GM19043 (cell line): ENCODE measurements around the gene EBI3.
A peak's percentile ranks its signal among the peaks of the same experiment; 100 is the strongest.
"Not testable (repeated sequence)": the region's sequence is repeated elsewhere in the genome, so short reads cannot be mapped to it uniquely, and the experiment has no call there.

Experiments
- ATAC-seq: cut with Tn5 transposase; IDR thresholded peaks from one replicate; pipeline ENCODE4 v1.9.1; 2021; ENCODE audit warnings: low read depth; ENCODE audit not compliant: unreplicated experiment

Gene EBI3

DNA sequence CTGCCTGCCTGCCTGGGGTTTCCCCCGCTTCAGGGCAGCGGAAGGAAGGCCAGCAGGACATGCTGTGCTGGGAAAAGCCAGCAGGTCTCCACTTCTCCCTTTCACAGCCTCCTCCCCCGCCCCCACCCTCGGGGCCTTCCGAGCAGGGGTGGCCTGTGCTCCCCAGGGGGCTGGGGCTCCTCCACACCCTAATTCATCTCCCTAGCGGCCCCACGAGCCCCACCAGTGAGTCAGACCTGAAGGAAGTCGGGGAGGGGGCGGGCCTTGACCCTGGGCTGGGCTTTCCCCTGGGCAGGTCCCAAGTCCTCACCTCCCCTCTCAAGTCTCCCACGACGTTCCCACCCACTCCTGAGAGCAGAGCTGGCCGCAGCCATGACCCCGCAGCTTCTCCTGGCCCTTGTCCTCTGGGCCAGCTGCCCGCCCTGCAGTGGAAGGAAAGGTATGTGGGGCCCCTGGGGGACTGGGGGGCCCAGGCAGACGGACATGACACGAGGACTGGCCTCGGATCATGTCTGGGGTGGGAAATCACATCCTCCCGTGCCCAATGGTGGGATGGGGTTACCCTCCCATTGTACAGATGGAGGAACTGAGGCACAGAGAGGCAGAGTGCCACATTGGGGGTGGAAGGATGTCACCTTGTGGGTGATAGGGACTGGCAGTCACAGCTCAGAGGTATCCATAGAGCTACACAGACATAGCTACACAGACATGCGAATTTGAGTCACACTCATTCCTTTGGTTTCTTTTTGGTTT, at the start of gene EBI3:
Gene EBI3, plus strand, starts transcription at position 345 of the 753 bp plus-strand sequence. Its CDS starts 28 bp downstream, at position 373.
- ATAC-seq, result peak; percentile 55

DNA sequence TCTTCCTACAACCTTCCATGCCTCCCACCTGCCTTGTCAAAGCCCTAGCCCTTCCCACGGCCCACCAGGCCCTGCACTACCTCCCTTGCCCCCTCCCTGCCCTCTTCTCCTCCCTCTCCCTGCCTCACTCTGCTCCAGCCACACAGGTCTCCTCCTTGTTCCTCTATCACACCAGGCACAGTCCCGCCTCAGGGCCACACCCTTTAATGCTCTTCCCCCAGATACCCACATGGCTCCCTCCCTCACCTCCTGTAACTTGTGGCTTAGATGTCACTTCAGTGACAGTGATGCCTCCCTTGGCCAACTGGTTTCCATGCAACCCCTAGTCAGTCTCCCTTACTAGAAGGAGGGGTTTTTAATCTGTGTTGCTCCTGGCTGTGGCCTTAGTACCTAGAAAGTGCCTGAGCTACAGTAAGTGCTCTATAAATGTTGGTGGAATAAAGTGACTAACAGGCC, 48.2 kb upstream of the EBI3 start:
- no peak for ATAC-seq

DNA sequence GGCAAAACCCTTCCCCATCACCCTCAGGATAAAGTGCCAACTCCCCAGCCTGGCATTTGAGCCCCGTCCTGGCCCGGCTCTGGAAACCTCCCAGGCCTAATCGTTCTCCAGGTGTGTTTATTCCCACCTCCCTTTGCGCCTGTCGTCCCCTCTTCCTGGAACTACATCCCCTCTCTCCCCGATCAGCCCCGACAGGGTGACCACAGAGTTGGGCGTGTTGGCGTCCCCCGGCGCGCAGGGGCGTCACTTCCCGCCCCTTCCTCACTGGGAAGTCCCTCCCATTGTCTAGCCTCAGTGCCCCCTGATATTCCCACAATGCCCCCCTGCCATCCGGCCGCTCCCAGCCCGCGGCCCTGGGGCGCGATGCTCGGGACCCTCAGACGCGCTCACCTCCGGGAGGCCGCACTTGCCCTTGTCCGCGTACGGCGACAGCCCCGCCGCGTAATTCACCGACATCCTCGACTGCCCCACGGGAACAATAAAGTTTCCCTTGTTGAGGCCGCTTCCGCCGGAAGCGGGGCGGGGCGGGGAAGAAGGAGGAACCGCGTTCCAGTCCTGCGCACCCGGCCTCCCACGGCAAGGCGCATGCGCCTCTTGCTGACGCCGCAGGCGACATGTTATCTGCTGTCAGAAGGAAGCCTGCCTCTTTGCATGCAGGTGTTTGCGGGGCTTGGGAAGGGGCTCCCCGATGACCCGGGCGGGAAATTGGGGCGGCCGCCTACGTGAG, 47.1 kb upstream of the EBI3 start, which contains the start of the genes ANKRD24 and SIRT6:
Gene ANKRD24, plus strand, starts transcription at position 606 of the 727 bp plus-strand sequence. CDS start 3,737 bp downstream, outside the sequence.
Gene SIRT6, minus strand, starts transcription at position 480 of the 727 bp plus-strand sequence. Its CDS starts 24 bp downstream, at position 456.
- peak; percentile 55 for ATAC-seq

DNA sequence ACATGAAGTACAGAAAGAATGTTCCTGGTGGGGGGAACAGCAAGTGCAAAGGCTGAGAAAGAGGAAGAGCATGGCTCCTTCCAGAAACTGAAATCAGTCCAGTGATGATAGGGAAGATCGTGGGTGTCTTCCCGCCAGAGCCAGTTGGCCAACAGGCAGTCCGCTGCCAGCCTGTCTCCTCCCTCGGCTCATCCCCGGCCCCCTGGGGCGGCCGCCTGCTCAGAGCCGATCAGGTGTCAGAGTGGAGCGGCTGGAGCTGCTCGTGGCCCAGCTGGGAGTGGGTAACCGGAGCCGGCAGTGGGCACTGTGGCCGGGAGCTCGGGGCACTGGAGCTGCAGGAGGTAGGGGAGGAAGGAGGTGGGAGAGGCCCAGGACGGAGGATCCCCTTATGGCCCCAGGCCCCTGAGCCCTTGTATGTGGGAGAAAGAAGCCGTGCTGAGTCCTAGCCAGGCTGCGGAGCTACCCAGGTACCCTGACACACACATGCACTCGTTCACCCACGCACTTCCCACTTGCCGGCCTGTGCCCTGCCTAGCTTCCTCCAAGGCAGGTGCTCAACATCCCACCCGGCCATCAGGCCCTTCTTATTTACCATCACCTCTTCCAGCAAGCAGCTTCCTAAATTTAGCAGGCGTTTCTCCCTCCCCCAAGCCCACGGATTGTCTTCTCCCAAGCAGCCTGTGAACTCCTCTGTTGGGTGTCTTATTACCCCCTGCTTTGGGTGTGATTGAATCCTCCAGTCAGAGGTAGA, 45.2 kb upstream of the EBI3 start:
- no peak for ATAC-seq

DNA sequence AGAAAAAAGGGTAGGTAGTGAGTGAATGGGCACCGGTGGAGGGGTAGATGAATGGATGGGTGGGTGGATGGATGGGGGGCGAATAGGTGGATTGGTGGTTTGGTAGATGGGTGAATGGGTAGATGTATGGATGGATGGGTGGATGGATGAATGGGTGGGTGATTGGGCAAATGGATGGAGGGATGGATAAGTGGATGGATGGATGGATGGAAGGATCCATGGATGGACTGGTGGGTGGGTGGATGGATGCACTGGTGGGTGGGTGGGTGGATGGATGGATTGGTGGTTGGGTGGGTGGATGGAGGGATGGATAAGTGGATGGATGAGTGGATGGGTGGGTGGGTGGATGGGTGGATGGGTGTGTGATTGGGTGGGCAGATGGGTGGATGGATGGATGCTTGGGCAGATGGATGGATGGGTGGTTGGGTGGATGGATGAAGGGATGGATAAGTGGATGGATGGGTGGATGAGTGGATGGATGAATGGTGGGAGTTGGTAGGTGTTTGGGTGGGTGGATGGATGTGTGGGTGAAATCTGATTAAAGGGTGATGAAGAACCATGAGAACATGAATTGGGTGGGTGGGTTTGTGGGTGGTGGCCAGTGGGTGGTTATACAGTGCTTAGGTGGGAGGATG, 44.5 kb upstream of the EBI3 start:
- ATAC-seq, result no peak

DNA sequence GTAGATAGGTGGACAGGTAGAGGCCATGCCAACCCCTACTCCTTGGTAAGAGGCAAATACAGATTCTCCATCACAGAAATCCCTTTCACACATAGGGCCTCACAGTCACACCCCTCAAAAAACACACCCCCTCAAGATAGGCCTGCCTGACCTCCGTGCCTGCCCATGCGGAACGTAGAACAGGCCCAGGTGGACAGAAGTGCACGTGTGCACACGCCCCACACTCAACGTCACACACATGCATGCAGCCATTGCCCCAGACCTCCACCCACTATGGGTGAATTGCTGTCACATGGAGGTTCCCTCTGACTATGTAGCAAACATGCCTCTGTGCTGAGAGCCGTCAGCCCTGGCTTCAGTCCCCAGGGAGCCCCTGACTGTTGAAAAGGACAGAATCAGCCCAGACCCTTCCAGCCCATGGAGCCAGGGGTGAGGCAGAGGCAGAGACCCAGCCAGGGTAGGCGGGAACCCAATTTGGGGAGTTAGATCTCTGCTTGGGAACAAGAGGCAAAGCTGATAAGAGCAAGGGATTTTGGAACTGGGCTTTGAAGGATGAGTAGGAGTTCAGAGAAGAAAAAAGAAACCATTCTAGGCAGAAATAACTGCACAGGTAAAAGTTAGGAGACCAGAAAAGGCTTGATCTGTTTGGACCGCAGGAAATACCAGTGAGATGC, 43.8 kb upstream of the EBI3 start:
- no peak for ATAC-seq

DNA sequence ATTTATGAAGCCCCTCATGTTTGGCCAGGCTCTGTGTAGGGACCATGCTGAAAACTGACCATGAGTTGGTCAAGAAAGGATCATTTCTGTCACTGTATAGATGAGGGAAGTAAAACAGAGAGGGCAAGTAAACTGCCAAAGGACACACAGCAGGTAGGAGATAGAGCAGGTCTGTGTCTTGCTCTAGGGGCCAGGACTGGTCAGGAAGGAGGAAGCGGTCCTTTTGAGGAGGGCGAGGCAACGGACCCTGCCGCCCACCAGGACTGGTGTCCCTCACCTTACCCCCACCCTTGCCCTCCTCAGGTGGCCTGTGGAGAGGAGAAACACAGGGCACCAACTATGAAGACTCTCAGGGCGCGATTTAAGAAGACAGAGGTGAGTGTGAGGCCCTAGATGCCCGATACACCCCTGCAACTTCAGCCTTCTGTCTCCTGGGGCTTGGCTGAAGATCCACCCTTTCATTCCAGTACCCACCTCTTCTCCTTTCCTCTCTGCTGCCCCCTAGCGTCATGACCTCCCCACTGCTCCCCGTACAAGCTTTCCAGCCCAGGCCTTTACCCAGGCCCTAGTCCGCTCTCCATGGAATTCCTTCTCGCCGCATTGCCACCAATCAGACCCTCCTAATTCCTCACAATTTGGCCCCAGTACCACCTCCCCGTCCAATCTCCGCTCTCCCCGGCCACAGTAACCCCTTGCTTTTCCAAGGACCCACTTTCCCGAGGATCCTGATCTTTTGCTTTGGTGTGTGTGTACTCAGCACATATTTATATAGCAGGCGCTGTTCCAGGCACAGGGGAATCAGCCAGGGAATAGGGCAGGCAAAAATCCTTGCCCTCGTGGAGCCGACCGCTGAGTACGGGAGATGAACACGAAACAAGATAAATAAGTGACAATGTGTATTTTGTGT, 43.0 kb upstream of the EBI3 start:
- no peak for ATAC-seq

DNA sequence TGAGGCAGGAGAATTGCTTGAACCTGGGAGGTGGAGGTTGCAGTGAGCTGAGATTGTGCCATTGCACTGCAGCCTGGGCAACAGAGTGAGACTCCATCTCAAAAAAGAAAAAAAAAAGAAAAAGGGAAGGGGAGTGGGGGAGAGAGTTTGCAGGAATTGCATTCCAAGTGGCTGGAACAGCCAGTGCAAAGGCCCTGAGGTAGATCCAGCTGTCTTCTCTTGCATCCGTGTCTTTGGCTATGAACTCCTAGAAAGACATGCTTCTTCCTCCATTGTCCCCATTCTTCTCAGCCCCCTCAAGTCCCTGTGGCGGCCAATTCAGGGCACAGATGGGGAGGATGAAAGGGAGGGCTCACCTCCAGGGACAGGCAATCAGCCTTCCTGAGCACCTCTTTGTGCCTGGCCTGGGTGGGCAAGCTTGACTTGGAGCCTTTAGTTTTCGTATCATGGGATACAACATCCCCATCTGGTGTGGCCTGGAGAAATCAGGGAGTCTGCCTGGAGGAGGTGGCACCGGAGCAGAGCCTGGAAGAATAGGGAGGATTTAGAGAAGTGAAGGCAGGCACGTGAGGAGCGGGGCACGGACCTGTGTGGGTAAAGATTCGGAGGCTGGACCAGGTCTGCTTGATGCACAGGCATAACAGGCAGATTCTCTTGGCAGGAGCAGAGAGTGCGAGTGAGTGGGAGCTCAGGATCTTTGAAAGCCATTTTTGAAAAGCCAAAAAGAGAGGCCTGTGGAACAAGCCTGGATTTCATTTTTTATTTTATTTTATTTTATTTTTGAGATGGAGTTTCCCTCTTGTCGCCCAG, 41.8 kb upstream of the EBI3 start:
- no peak for ATAC-seq

DNA sequence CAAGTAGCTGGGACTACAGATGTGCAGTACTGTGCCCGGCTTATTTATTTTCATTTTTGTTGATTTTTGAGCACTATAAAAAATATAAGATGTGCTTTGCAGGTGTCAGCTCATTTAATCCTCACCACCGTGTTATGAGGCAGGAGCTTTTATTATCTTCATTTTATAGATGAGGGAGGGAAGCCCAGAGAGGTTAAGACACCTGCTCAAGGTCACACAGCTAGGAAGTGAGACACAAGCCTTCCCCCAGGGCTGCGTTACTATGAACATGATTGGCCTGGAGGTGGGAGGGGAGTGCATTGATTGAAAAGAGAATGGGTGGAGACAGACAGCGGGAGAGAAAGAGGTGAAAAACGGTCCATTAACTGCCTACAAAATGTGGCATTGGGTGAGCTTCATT, 39.7 kb upstream of the EBI3 start:
- ATAC-seq, result no peak

DNA sequence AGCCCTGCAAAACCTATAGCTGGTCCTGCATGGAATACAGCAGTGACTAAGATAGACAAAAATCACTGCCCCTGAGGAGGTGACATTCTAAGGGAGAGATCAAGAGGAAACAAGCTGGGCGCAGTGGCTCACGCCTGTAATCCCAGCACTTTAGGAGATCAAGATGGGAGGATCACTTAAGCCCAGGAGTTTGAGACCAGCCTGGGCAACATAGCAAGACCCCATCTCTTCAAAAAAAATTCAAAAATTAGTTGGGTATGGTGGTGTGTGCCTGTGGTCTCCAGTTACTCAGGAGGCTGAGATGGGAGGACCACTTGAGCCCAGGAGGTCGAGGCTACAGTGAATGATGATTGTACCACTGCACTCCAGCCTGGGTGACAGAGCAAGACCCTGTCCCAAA, 36.8 kb upstream of the EBI3 start:
- ATAC-seq, result not testable (repeated sequence)

DNA sequence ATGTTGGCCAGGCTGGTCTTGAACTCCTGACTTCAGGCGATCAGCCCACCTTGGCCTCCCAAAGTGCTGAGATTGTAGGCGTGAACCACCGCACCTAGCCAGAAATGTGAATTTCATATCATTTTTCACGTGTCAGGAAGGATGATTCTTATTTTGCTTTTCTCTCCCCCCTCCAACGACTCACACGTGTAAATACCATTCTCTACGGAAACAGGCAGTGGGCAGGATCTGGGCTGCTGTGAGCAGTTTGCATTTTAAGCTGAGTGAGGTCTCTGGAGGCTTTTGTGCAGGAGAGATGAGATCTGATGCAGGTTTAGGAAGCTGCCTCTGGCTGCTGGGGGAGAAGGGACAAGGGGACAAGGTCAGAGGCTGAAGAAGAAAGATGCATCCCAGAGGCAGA, 35.0 kb upstream of the EBI3 start:
- no peak for ATAC-seq

DNA sequence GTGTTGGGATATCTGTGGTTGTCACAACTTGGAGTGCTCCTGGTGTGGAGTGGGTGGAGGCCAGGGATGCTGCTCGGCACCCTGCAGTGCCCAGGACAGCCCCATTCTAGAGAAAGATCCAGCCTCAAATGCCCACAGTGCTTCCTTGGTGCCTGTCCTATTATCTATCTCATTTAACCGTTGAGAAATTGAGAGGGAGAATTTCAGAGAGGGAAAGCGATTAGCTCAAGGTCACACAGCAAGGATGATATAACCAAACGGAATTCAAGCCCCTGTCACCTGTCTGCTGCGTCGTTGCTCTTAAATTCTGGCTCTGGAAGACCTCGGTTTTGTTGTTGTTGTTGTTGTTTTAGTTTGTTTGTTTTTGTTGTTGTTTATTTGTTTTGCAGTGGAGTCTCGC, 33.3 kb upstream of the EBI3 start:
- no peak for ATAC-seq

DNA sequence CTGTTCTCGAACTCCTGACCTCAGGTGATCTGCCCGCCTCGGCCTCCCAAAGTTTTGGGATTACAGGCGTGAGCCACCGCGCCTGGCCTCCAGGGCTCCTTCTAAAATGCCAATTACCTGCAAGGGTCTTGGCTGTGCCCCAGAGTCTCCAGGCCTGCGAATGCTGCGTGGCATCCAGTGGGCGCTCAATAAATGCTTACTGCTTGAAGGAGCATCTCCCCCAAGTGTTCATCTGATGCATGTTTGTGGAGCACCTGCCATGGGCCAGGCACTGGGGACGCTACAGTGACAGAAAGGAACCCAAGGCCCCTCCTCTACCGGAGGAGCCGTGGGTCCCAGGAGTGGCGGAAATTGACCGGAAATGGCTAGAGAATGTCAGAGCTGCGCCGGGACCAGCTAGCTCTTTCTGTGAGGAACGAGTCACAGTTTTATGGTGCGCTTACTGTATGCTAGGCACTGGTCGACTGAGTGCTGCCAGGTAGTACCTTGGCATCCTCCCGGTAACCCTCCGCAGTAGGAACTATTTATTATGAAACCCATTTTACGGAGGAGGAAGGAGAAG, 32.7 kb upstream of the EBI3 start:
- no peak for ATAC-seq

DNA sequence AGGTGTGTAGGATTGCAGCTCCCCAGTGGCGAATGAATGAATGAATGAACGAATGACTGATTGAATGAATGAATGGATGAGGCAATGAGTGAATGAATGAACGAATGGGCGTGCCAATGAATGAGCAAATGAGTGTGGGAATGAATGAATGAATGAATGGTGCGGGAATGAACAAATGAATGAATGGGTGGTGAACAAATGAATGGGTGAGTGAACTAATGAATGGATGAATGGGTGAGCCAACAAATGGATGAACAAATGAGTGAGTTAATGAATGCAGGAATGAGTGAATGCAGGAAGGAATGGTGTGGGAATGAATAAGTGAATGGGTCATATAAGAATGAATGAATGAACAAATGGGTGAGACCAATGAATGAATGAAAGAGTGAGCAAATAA, 32.1 kb upstream of the EBI3 start:
- ATAC-seq, result no peak

DNA sequence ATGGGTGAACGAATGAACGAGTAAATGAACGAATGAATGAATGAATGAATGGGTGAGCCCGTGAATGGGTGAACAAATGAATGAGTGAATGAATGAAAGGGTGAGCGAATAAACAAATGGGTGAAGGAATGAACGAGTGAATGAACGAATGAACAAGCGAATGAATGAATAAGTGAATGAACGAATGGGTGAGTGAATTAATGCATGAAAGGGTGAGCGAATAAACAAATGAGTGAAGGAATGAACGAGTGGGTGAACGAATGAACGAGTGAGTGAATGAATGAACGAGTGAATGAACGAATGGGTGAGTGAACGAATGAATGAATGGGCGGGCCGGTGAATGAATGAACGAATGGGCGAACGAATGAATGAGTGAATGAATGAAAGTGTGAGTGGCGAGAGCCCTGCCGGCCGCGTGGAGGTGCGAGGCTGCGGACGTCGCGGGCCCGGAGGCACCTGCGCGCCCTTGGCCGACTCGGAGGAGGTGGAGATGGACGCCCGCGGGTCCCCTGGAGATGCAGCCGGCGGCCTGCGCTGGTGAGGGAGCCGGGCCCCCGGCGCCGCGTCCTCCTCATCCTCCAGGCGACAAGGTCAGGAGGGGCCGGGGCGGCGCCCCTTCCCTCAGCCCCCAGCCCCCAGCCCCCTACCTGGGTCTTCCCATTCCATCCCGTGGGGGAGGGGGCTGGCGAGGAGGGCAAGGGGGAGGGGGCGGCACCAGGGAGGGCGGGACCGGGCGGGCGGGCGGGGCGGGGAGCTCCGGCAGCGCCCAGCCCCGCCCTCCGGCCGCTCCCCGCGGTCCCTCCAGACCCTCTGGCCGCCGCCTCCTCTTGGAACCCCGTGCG, 31.5 kb upstream of the EBI3 start:
- ATAC-seq, result no peak

DNA sequence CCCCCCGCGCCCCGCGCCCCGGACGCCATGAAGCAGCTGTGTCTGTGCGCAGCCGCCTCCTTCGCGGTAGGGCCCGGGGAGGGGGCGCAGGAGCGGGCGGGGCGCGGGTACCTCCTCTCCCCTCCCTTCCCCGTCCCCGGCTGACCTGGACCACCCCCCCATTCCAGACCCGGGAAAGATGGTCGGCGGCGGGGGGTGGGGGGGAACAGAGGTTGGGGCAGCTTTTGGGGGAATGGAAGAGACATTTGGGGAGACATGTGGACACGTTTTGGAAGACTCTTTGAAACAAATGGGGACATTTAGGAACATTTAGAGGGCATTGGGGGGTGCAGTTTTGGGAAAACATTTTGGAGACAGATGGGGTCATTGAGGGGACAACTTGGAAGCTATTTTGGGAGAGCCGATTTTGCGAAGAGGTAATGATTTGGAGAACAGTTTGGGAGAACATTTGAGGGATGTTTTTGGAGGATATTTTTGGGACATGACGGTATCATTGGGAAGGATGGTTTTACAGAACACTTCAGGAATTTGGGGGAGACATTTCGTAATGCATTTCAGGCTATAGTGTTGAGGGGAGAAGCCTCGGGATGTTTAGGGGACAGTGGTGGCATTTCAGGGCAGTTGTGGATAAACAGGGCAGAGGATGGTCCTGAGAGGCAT, 30.7 kb upstream of the EBI3 start:
- no peak for ATAC-seq
